ENCODE data around the gene GOLGA6C.
"Not testable (repeated sequence)": the region's sequence is repeated elsewhere in the genome, so short reads cannot be mapped to it uniquely, and the experiment has no call there.

GOLGA6C gene

GRCh38 chr15:75258034-75258433 lies at the start of gene GOLGA6C:
Gene GOLGA6C, plus strand, starts transcription at chr15:75258334. Its CDS starts 265 bp downstream, at chr15:75258599.
- FAIRE-seq: not testable (repeated sequence)

- FAIRE-seq: no peak
These were observed 49.4 kb upstream of the GOLGA6C start for GRCh38 chr15:75208501-75209288.

DNA sequence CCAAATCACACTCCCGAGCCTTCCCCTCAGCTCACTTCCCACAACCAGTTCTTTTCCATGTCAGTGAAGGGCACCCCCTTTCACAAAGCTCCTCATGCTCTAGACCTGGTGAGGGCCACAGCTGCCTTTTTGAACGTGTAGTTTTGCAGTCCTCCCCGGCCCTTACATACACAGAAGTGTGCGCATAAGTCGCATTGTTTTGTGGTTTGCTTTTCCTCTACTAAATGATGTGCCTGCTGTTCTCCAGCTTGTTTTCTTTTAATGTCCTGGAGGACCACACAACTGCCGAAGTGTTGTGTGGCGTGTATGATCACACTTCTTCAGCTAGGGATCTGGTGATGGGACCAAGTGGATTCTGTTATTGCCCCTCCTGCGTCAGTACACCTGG lies 48.9 kb upstream of the GOLGA6C start:
- no peak for FAIRE-seq

GRCh38 chr15:75210811-75211230 lies 47.3 kb upstream of the GOLGA6C start:
- FAIRE-seq: no peak

DNA sequence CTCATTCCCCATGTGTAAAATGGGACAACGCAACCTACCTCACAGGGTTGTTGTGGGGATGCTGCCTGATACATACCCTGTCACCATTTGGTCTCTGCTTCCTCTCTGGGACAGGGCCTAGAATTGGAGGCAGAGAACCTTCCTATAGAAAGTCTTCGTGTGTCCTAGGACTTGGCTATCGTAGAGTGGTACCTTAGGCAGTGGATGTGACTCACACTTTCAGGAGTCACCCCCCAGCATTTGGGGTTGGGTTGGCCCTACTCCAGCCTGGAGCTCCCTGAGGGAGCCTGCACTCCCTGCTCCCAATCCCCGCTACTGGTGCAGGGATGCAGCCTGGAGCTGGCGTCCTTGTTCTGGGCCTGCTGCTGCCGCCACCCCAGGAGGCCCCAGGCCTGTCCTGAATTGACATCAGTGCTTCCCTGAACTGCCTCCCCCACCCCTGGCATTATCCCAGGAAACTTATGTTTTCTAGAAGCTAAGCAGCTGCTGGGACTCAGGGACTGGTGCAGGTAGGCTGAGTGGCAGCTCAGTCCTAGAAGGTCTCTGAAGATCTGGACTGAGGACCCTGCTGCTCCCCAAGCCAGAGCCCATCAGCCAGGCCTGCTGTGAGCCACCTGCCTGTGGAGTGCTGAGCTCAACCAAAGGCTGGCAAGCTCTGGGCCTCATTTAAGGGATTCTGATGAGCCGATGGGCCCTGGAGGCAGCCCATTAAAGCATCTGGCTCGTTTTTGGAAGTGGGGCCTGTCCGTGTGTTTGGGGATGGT lies 46.5 kb upstream of the GOLGA6C start:
- no peak for FAIRE-seq

- no peak for FAIRE-seq
These were observed 45.8 kb upstream of the GOLGA6C start for GRCh38 chr15:75212200-75212858.

GRCh38 chr15:75213212-75213767 lies 44.8 kb upstream of the GOLGA6C start:
- FAIRE-seq: no peak

GRCh38 chr15:75213768-75214221 lies 44.3 kb upstream of the GOLGA6C start:
- no peak for FAIRE-seq

- no peak for FAIRE-seq
These were observed 43.6 kb upstream of the GOLGA6C start for GRCh38 chr15:75214293-75215096.

DNA sequence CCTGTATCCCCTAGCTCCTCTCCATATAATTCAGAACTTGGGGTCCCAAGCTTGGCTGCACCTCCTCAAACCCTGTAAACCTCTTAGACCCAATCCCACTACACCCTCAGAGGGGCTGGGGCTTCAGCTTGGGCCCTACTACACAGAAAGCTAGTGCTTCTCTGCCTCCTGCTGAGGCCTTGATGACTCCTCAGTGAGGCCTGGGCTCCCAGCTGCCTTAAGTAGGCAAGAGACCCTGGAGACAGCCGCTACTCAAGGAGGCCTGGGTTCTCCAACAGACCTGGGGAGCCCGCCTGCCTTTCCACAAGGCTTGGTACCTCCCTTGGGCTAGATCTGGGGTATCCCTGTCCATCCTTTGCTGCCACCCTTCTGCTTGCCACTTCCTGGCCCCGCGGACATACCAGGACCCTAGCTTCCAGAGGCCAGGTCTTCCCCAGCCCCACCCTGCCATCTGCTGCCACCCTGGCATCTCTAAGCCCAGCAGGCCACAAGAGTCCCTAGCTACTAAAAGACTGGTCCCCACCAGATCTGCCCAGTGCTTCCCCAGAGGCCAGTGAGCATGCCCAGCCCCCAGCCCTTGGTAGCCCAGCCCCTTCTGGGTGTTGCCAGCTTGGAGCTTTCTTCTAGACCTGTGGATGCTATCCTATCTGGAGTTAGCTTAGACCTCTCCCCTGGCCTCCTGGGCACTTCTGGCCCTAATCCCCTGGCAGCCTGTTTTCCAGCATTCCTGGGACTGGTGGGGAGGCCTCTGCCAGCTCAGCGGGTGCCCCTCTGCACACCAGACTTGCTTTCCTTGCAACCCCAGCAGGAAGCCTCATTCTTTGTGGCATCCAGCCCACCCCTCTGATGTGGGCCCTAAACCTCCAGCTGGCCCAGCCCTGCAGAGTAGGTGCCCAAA lies 42.8 kb upstream of the GOLGA6C start:
- FAIRE-seq: no peak

DNA sequence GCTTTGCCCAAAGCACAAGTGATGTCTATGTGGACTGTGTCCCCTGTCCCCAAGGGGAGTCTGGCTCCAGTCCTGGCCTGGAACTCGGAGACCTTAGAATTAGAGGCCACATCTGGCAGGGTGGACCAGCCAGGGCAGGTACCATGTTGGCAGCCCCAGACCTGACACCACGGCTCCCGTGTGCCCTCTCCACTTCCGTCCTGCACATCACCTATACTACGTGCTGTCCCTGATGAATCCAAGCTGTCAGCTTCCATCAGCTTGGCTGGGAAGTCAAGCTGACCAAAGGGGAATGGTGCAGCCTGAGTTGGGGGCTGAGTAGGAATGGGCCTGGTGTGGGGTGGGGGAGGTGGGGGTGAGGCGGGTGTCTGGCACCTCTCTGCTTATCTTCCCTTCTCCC lies 41.1 kb upstream of the GOLGA6C start:
- FAIRE-seq: no peak

DNA sequence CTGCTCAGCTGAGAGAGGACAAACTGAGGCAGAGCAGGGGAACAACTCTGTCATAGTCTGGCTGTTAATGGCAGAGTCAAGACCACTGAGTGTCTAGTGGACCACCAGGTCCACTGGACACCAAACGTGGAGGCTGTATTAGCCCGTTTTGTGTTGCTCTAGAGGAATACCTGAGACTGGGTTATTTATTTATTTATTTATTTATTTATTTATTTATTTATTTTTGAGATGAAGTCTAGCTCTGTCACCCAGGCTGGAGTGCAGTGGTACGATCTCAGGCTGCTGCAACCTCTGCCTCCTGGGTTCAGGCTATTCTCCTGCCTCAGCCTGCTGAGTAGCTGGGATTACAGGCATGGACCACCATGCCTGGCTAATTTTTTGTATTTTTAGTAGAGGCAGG lies 40.6 kb upstream of the GOLGA6C start:
- FAIRE-seq: not testable (repeated sequence)

- FAIRE-seq: not testable (repeated sequence)
These were observed 38.6 kb upstream of the GOLGA6C start for GRCh38 chr15:75219507-75219929.

GRCh38 chr15:75223688-75224087 lies 34.4 kb upstream of the GOLGA6C start:
- FAIRE-seq: no peak

- FAIRE-seq: no peak
These were observed 33.9 kb upstream of the GOLGA6C start for GRCh38 chr15:75224281-75224680.

GRCh38 chr15:75225102-75225836 lies 32.9 kb upstream of the GOLGA6C start:
- not testable (repeated sequence) for FAIRE-seq

DNA sequence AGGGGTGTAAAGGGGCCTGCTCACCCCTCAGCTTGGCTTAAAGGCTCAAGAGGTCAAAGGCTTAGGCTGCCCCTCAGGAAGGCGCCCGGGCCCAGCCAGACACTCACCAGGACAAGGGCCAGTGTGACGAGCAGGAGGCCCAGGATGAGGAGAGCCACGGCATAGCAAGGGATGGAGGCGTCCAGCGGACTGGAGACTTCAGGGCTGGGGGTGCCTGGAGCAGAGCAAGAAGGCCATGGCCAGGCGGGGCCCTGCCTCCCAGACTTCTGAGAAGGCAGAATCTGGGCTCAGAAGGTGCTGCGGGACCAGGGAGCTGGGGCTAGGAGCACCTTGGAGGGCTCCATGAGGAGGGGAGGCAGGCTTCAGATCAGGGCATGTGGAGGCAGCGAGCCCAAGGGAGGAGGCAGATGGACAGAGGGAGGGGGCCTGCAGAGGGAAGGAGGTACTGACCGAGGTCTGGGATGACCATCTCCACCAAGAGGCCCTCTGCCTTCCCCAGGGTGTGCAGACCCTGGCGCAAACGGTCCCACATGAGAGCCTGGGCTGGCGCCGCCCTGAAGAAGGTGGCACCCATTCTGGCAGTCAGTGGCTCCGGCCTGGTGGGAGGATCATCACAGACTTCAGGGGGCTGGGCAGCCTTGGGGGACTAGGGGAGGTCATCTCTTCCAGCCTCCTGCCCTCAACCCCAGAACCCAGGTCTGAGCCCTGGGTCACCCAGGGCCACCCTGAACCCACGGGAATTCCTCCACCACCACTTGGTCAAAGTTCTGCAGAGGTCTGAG lies 32.0 kb upstream of the GOLGA6C start:
- FAIRE-seq: no peak

DNA sequence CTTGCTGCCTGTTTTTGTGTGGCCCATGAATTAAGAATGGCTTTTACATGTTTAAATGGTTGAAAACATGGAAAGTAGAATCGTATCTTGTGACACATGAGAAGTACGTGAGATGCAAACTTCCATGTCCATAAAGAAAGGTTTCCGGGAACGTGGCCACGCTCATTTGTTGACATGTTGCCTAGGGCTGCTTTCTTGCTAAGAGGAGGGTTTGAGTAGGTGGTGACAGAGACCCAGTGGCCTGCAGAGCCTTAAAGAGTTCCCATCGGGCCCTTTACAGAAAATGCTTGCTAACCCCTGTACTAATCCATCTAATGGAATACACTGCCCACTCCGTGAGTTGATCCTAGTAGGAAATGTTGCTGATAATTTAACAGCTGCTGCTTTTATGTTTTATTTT lies 31.0 kb upstream of the GOLGA6C start:
- FAIRE-seq: not testable (repeated sequence)

GRCh38 chr15:75227663-75228280 lies 30.4 kb upstream of the GOLGA6C start:
- no peak for FAIRE-seq
